Stimulated activated CD4-positive, alpha-beta T cell treated with anti-CD3 and anti-CD28 coated beads, Interleukin-1b, Interleukin-23, amount 100 ng/mL, for 4 hours (primary cell): ENCODE measurements around the gene WDR36.

Experiments
- DNase-seq, 2 donors: peaks; one replicate each; pipeline ENCODE4 v3.0.0-alpha.2; 2020; ENCODE audit warnings: low read depth in 2 of 2

WDR36 gene

GRCh38 chr5:111092062-111092853 is at the start of gene WDR36:
TSS of gene WDR36 (plus strand) at chr5:111092348. CDS start at chr5:111092457, 109 bp downstream.
- peak; percentile 79 to 89 for DNase-seq

- no peak for DNase-seq
Observed at GRCh38 chr5:111043712-111044506, 48.2 kb upstream of the WDR36 start.

- no peak for DNase-seq
Observed at GRCh38 chr5:111058064-111058463, 34.1 kb upstream of the WDR36 start.

GRCh38 chr5:111060169-111060568 is 32.0 kb upstream of the WDR36 start:
- DNase-seq: no peak

- no peak for DNase-seq
Observed at GRCh38 chr5:111061618-111062017, 30.5 kb upstream of the WDR36 start.

- no peak for DNase-seq
Observed at GRCh38 chr5:111063709-111064322, 28.3 kb upstream of the WDR36 start.

GRCh38 chr5:111066261-111066938 is 25.7 kb upstream of the WDR36 start:
- no peak for DNase-seq

- no peak for DNase-seq
Observed at GRCh38 chr5:111068213-111068612, 23.9 kb upstream of the WDR36 start.

- DNase-seq: no peak
Observed at GRCh38 chr5:111069839-111070238, 22.3 kb upstream of the WDR36 start.

- DNase-seq: peak in 1 of 2 donors; percentile 23
Observed at GRCh38 chr5:111070272-111071134, 21.6 kb upstream of the WDR36 start.

- DNase-seq: no peak
Observed at GRCh38 chr5:111071413-111071812, 20.7 kb upstream of the WDR36 start, which contains the start of gene TSLP. TSS of gene TSLP (plus strand) at chr5:111071713. CDS start at chr5:111071891, 178 bp downstream.

- DNase-seq: peak; percentile 43 to 58
Observed at GRCh38 chr5:111072949-111073682, 19.0 kb upstream of the WDR36 start.

- DNase-seq: no peak
Observed at GRCh38 chr5:111074244-111074643, 17.9 kb upstream of the WDR36 start.

GRCh38 chr5:111075520-111075919 is 16.6 kb upstream of the WDR36 start:
- DNase-seq: no peak

GRCh38 chr5:111076091-111076490 is 16.1 kb upstream of the WDR36 start:
- no peak for DNase-seq

- DNase-seq: no peak
Observed at GRCh38 chr5:111077678-111078077, 14.5 kb upstream of the WDR36 start.

- no peak for DNase-seq
Observed at GRCh38 chr5:111079846-111080245, 12.3 kb upstream of the WDR36 start.

- no peak for DNase-seq
Observed at GRCh38 chr5:111083323-111083722, 8.8 kb upstream of the WDR36 start.

GRCh38 chr5:111095982-111096381 is 3.8 kb downstream of the WDR36 start:
- no peak for DNase-seq
